ENCODE measurements around the gene MYLK. TPM values are rescaled to one million over a fixed set of nuclear protein-coding genes. Genes with fewer than 3 reads are reported as not detected.

The MYLK gene
- total RNA-seq, 2 donors from 2014 or later: 30.5 to 85.1 TPM

DNA sequence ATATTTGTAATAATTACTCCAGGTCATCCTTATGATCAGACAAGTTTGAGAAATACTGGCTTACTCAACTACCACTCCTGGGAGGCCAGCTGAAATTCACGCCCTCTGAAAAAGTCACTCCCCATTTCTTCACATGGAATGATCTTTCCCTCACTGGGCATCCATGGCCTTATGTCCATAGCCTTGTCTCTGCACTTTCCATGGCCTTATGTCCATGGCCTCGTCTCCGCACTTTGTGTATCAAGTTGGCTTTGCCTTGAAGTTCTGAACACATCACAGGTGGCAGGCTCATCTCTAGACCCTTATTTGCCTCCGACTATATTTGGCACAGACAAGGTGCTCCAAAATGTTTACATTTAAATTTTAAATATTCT is 241.2 kb downstream of the MYLK start:
- Histone ChIP-seq H3K4me3 (no peak overlapping the region), H3K36me3 (peaks cover 2% of the 10 kb centered on the region), H3K27ac (no peak overlapping the region), H3K4me1 (no peaks in the 10 kb centered on the region), H3K27me3 (no peaks in the 10 kb centered on the region), H3K9me3 (no peaks in the 10 kb centered on the region)
- no peak for TF ChIP-seq CTCF (IDR thresholded peaks at IDR 0.05)
- no peak for DNase-seq (ENCODE audit: low spot score)

- Histone ChIP-seq H3K27me3 (no peaks in the 10 kb centered on the region), H3K9me3 (no peaks in the 10 kb centered on the region), H3K4me3 (no peak overlapping the region), H3K36me3 (peaks cover 7% of the 10 kb centered on the region), H3K4me1 (no peaks in the 10 kb centered on the region), H3K27ac (no peak overlapping the region)
- peak; percentile 57 to 82 for TF ChIP-seq CTCF (IDR thresholded peaks at IDR 0.05)
- DNase-seq (ENCODE audit: low spot score): peak; percentile 71
These were observed 241.8 kb downstream of the MYLK start for GRCh38 chr3:123642182-123642956.

DNA sequence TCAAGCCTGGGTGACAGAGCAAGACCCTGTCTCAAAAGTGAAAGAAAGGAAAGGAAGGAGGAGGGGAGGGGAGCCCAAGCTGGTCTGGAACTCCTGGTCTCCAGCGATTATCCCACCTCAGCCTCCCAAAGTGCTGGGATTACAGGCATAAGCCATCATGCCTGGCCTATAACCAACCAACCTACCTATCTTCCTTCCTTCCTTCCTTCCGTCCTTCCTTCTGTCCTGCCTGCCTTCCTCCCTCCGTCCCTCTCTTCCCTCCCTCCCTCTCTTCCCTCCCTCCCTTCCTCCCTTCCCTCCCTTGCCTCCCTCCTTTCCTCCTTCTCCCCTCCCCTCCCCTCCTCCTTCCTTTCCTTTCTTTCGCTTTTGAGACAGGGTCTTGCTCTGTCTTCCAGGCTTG is 242.6 kb downstream of the MYLK start:
- no peak for TF ChIP-seq CTCF (IDR thresholded peaks at IDR 0.05)
- Histone ChIP-seq H3K4me1 (peaks cover 0 to 2% of the 10 kb centered on the region in 2 donors), H3K4me3 (no peak overlapping the region), H3K9me3 (no peaks in the 10 kb centered on the region), H3K27ac (no peak overlapping the region), H3K27me3 (no peaks in the 10 kb centered on the region), H3K36me3 (peaks cover 10% of the 10 kb centered on the region)
- no peak for DNase-seq (ENCODE audit: low spot score)

DNA sequence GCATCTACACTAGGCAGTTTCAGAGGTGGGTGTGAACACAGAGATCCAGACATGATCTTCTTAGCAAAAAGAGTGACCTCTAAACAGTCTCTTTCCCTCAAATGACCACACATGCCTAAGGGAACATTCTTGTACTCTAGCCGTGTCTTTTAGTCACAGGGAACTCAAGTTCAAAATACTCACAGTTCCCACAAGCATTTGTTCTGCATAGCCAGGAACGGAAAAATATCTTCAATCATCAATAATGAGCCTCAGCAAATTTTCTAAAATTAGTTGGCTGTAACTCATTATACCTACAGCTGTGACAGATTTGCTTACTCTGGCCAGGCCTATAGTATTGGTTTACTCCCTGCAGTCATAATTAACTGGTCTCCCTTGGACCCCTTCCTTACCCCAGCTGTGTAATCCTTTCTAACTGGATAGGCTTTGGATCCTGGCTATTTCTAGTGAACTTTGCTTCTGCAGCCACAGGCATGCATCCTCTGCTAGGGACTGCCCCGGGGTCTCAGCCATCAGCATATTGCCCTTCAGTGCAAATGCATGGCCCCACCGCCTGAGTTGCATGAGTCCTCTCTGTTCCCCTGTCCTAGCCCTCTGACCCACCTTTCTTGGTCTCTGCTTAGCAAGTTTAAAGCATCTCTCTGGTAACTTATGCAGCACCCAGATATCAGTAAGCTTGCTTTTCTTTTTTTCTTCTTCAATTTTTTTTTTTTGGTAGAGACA is 243.2 kb downstream of the MYLK start:
- no peak overlapping the region for H3K4me3 ChIP-seq
- H3K27ac ChIP-seq: no peak overlapping the region
- TF ChIP-seq CTCF (IDR thresholded peaks at IDR 0.05): no peak
- peaks cover 0 to 8% of the 10 kb centered on the region in 2 donors for H3K4me1 ChIP-seq
- no peaks in the 10 kb centered on the region for H3K9me3 ChIP-seq
- no peak for DNase-seq (ENCODE audit: low spot score)
- no peaks in the 10 kb centered on the region for H3K27me3 ChIP-seq
- H3K36me3 ChIP-seq: peaks cover 10% of the 10 kb centered on the region

DNA sequence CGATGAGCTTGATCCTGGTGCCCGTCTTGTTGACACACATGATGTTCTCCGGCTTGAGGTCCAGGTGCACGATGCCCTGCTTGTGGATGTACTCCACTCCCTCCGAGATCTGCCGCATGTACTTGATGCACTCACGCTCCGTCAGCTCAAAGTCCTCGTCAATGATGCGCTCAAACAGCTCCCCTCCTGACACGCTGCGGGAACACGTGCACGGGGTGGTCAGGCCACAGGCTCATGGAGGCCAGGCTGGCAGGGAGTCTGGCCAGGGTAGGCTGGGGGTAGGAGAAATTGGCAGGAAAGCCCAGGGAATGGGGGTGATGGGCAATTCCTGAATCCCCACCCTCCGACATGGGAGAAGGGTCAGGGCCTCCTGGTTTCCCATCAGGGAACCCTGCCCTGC is 243.8 kb downstream of the MYLK start:
- DNase-seq (ENCODE audit: low spot score): no peak
- H3K27ac ChIP-seq: no peak overlapping the region
- H3K4me1 ChIP-seq: peaks cover 0 to 11% of the 10 kb centered on the region in 2 donors
- H3K4me3 ChIP-seq: no peak overlapping the region
- TF ChIP-seq CTCF (IDR thresholded peaks at IDR 0.05): no peak
- H3K9me3 ChIP-seq: no peaks in the 10 kb centered on the region
- H3K36me3 ChIP-seq: peaks cover 10% of the 10 kb centered on the region
- H3K27me3 ChIP-seq: no peaks in the 10 kb centered on the region
